GM23338 (cell line): ENCODE measurements around the gene CRB2. TPM values are rescaled to one million over a fixed set of nuclear protein-coding genes. Genes with fewer than 3 reads are reported as not detected.

Source experiments
- ATAC-seq: fragments of 200-7000 bp; cut with Tn5 transposase; 3 replicates; pipeline ENCODE4 v1.9.1; 2020
- DNase-seq: peaks from one replicate; pipeline ENCODE4 v3.0.0-alpha.2; 2015; ENCODE audit warnings: low spot score
- H2AFZ ChIP-seq: fragments of 200-600 bp; sonication (generic); 2 replicates; pipeline ENCODE4 v1.8.0; 2016; ENCODE audit warnings: antibody characterized with exemption, mild to moderate bottlenecking, moderate library complexity
- H3F3A ChIP-seq: fragments of 200-600 bp; sonication (generic); replicated peaks from 2 replicates; pipeline ENCODE4 v1.8.0; 2017; ENCODE audit warnings: antibody characterized with exemption, mixed run types, low read depth
- H3K27ac ChIP-seq: fragments of 200-600 bp; sonication (generic); 2 replicates; pipeline ENCODE4 v1.6.1; 2016; ENCODE audit warnings: low read depth
- H3K27me3 ChIP-seq: fragments of 200-600 bp; sonication (generic); 2 replicates; pipeline ENCODE4 v1.8.0; 2016; ENCODE audit warnings: mild to moderate bottlenecking, mixed run types, moderate library complexity; ENCODE audit not compliant: insufficient read depth
- H3K36me3 ChIP-seq: fragments of 200-600 bp; sonication (generic); 2 replicates; pipeline ENCODE4 v1.8.0; 2016; ENCODE audit warnings: mild to moderate bottlenecking; ENCODE audit not compliant: insufficient read depth
- H3K4me1 ChIP-seq: fragments of 200-600 bp; sonication (generic); 2 replicates; pipeline ENCODE4 v1.8.0; 2016; ENCODE audit warnings: mild to moderate bottlenecking, moderate library complexity; ENCODE audit not compliant: insufficient read depth
- H3K4me2 ChIP-seq: fragments of 200-600 bp; sonication (generic); 2 replicates; pipeline ENCODE4 v1.7.1; 2017; ENCODE audit warnings: mixed run types
- H3K4me3 ChIP-seq: fragments of 200-600 bp; sonication (generic); 2 replicates; pipeline ENCODE4 v1.6.1; 2016; ENCODE audit warnings: mixed run types
- H3K79me2 ChIP-seq: fragments of 200-600 bp; sonication (generic); replicated peaks from 2 replicates; pipeline ENCODE4 v1.8.0; 2017; ENCODE audit warnings: mild to moderate bottlenecking; ENCODE audit not compliant: insufficient read depth
- H3K9me2 ChIP-seq: fragments of 200-600 bp; sonication (generic); 2 replicates; pipeline ENCODE4 v1.8.0; 2017; ENCODE audit not compliant: insufficient read depth
- H4K20me1 ChIP-seq: fragments of 200-600 bp; sonication (generic); replicated peaks from 2 replicates; pipeline ENCODE4 v1.8.0; 2017; ENCODE audit warnings: mild to moderate bottlenecking; ENCODE audit not compliant: insufficient read depth
- H3K27ac Mint-ChIP-seq: 2 replicates; pipeline ENCODE4 v1.8.0; 2020; ENCODE audit warnings: inconsistent platforms, mild to moderate bottlenecking, moderate library complexity, mixed read lengths
- H3K27me3 Mint-ChIP-seq: 3 replicates; pipeline ENCODE4 v1.8.0; 2022; ENCODE audit warnings: low read depth, mild to moderate bottlenecking, moderate library complexity, mixed read lengths, inconsistent platforms; ENCODE audit not compliant: insufficient read depth, poor library complexity
- H3K36me3 Mint-ChIP-seq: 3 replicates; pipeline ENCODE4 v1.8.0; 2021; ENCODE audit warnings: low read depth, mild to moderate bottlenecking, inconsistent platforms, moderate library complexity, mixed read lengths
- H3K4me1 Mint-ChIP-seq: 3 replicates; pipeline ENCODE4 v1.8.0; 2020; ENCODE audit warnings: mild to moderate bottlenecking, inconsistent platforms, mixed read lengths
- H3K4me3 Mint-ChIP-seq: 3 replicates; pipeline ENCODE4 v1.8.0; 2021; ENCODE audit warnings: moderate library complexity, mild to moderate bottlenecking, inconsistent platforms, mixed read lengths
- H3K9me3 Mint-ChIP-seq: 3 replicates; pipeline ENCODE4 v1.8.0; 2020; ENCODE audit warnings: moderate library complexity, mild to moderate bottlenecking, inconsistent platforms, mixed read lengths
- CREB1 ChIP-seq: fragments of 250-450 bp; sonication (Bioruptor Pico); IDR thresholded peaks from 2 replicates; pipeline ENCODE4 v1.5.0; 2020; ENCODE audit warnings: low read depth, mild to moderate bottlenecking, moderate library complexity
- JUNB ChIP-seq: IDR thresholded peaks from one replicate; pipeline ENCODE4 v1.6.1; 2016; ENCODE audit warnings: antibody characterized with exemption; ENCODE audit not compliant: unreplicated experiment
- NANOG ChIP-seq: IDR thresholded peaks from 2 replicates; pipeline ENCODE4 v1.6.1; 2016; ENCODE audit warnings: antibody characterized with exemption, borderline replicate concordance
- POLR2AphosphoS5 ChIP-seq: IDR thresholded peaks from 2 replicates; pipeline ENCODE4 v1.6.1; 2016; ENCODE audit warnings: antibody characterized with exemption, low read depth
- REST ChIP-seq: IDR thresholded peaks from one replicate; pipeline ENCODE4 v1.6.1; 2018; ENCODE audit warnings: antibody characterized with exemption; ENCODE audit not compliant: unreplicated experiment
- ZNF114 ChIP-seq: fragments of 250-450 bp; sonication (Bioruptor Pico); IDR thresholded peaks from 2 replicates; pipeline ENCODE4 v1.5.0; 2020; ENCODE audit warnings: mild to moderate bottlenecking, moderate library complexity
- ZNF331 ChIP-seq: fragments of 250-450 bp; sonication (Bioruptor Pico); IDR thresholded peaks from 2 replicates; pipeline ENCODE4 v1.5.0; 2020; ENCODE audit warnings: low read depth, mild to moderate bottlenecking, moderate library complexity
- polyA plus RNA-seq: library from polyadenylated mRNA; unstranded; fragments of >200 nt; fragmentation: Nextera tagmentation; extraction: Ambion mirVana; gene quantifications from 2 replicates; pipeline ENCODE4 v1.2.1, GENCODE V29; 2016
- total RNA-seq: library from RNA; depleted of rRNA; stranded (reverse); fragments of >200 nt; shearing (Covaris generic); gene quantifications from 2 replicates; pipeline ENCODE4 v1.2.3, GENCODE V29; 2014

CRB2 gene
- total and polyA plus RNA-seq, 2 experiments from 2014 or later = 0.34 to 10.2 TPM

GRCh38 chr9:123326187-123326586 lies 29.8 kb upstream of the CRB2 start:
- no peaks in the 10 kb centered on the region; the same call in 2 of the 3 replicates for H3K9me3 Mint-ChIP-seq
- no peaks in the 10 kb centered on the region for H3K9me2 ChIP-seq
- no peak overlapping the region for H3K27ac ChIP-seq
- H3K4me1 Mint-ChIP-seq = peaks cover 26% of the 10 kb centered on the region
- H3K36me3 Mint-ChIP-seq = no peaks in the 10 kb centered on the region; the same call in 1 of the 3 replicates
- H3K27me3 ChIP-seq = no peaks in the 10 kb centered on the region
- DNase-seq = no peak
- H3F3A ChIP-seq = no peaks in the 10 kb centered on the region
- H4K20me1 ChIP-seq = no peaks in the 10 kb centered on the region
- H3K36me3 ChIP-seq = no peaks in the 10 kb centered on the region
- peaks cover 15% of the 10 kb centered on the region for H3K27me3 Mint-ChIP-seq
- H3K4me3 ChIP-seq = no peak overlapping the region
- TF ChIP-seq NANOG (no peak), ZNF114 (CRISPR knock-in tag) (no peak), CREB1 (CRISPR knock-in tag) (no peak), JUNB (no peak), ZNF331 (CRISPR knock-in tag) (no peak), REST (no peak)
- peak overlapping the region; percentile 94 for H2AFZ ChIP-seq
- H3K27ac Mint-ChIP-seq = no peak overlapping the region
- H3K4me3 Mint-ChIP-seq = no peak overlapping the region
- no peaks in the 10 kb centered on the region for H3K79me2 ChIP-seq
- peaks cover 4% of the 10 kb centered on the region for H3K4me1 ChIP-seq
- ATAC-seq = no peak
- H3K4me2 ChIP-seq = no peak overlapping the region

- no peaks in the 10 kb centered on the region; the same call in 2 of the 3 replicates for H3K9me3 Mint-ChIP-seq
Measured at GRCh38 chr9:123326662-123327093, 29.3 kb upstream of the CRB2 start.

More at GRCh38 chr9:123326662-123327093, 29.3 kb upstream of the CRB2 start:
- Mint-ChIP-seq H3K4me3 (no peak overlapping the region), H3K36me3 (no peaks in the 10 kb centered on the region; the same call in 1 of the 3 replicates), H3K27me3 (peaks cover 15% of the 10 kb centered on the region), H3K27ac (no peak overlapping the region), H3K4me1 (peaks cover 26% of the 10 kb centered on the region)
- Histone ChIP-seq H3K4me1 (peaks cover 4% of the 10 kb centered on the region), H2AFZ (peak overlapping the region; percentile 94), H3F3A (no peaks in the 10 kb centered on the region), H3K27ac (no peak overlapping the region), H3K79me2 (no peaks in the 10 kb centered on the region), H3K4me2 (no peak overlapping the region), H3K9me2 (no peaks in the 10 kb centered on the region), H3K36me3 (no peaks in the 10 kb centered on the region), H4K20me1 (no peaks in the 10 kb centered on the region), H3K27me3 (no peaks in the 10 kb centered on the region), H3K4me3 (no peak overlapping the region)
- ATAC-seq (peak; percentile 39), DNase-seq (peak; percentile 37)
- TF ChIP-seq JUNB (no peak), POLR2AphosphoS5 (no peak), NANOG (no peak), CREB1 (CRISPR knock-in tag) (no peak)
